ENCODE results near the gene ARHGEF7.
A peak's percentile ranks its signal among the peaks of the same experiment; 100 is the strongest.

ARHGEF7 gene

GRCh38 chr13:111140562-111141105 is 25.5 kb downstream of the ARHGEF7 start:
- no peak overlapping the region for H3K27ac Mint-ChIP-seq
- ATAC-seq: no peak
- H3K4me1 Mint-ChIP-seq: no peaks in the 10 kb centered on the region
- no peaks in the 10 kb centered on the region for H3K36me3 Mint-ChIP-seq
- H3K4me3 Mint-ChIP-seq: no peak overlapping the region
- H3K9me3 Mint-ChIP-seq: no peaks in the 10 kb centered on the region
- DNase-seq (ENCODE audit: low spot score in 2 of 2): no peak

GRCh38 chr13:111142472-111142871 is 27.4 kb downstream of the ARHGEF7 start:
- no peak overlapping the region for H3K4me3 Mint-ChIP-seq
- no peak for ATAC-seq
- no peaks in the 10 kb centered on the region for H3K36me3 Mint-ChIP-seq
- no peaks in the 10 kb centered on the region for H3K9me3 Mint-ChIP-seq
- H3K4me1 Mint-ChIP-seq: no peaks in the 10 kb centered on the region
- H3K27ac Mint-ChIP-seq: no peak overlapping the region
- DNase-seq (ENCODE audit: low spot score in 2 of 2): no peak

- ATAC-seq (no peak), DNase-seq (ENCODE audit: low spot score in 2 of 2) (no peak)
- Mint-ChIP-seq H3K4me1 (no peaks in the 10 kb centered on the region), H3K9me3 (no peaks in the 10 kb centered on the region), H3K4me3 (no peak overlapping the region), H3K27ac (no peak overlapping the region), H3K36me3 (no peaks in the 10 kb centered on the region)
These were observed 28.9 kb downstream of the ARHGEF7 start for GRCh38 chr13:111143865-111144540.

- no peaks in the 10 kb centered on the region for H3K36me3 Mint-ChIP-seq
- ATAC-seq: no peak
- no peaks in the 10 kb centered on the region for H3K4me1 Mint-ChIP-seq
- no peaks in the 10 kb centered on the region for H3K9me3 Mint-ChIP-seq
- no peak for DNase-seq (ENCODE audit: low spot score in 2 of 2)
- H3K4me3 Mint-ChIP-seq: no peak overlapping the region
- H3K27ac Mint-ChIP-seq: no peak overlapping the region
These were observed 30.0 kb downstream of the ARHGEF7 start for GRCh38 chr13:111145071-111145470.

- H3K36me3 Mint-ChIP-seq: no peaks in the 10 kb centered on the region
- no peak overlapping the region for H3K4me3 Mint-ChIP-seq
- H3K4me1 Mint-ChIP-seq: no peaks in the 10 kb centered on the region
- no peak overlapping the region for H3K27ac Mint-ChIP-seq
- H3K9me3 Mint-ChIP-seq: no peaks in the 10 kb centered on the region
- DNase-seq (ENCODE audit: low spot score in 2 of 2) (no peak), ATAC-seq (no peak)
These were observed 30.4 kb downstream of the ARHGEF7 start for GRCh38 chr13:111145506-111145905.

- no peak for ATAC-seq
- DNase-seq (ENCODE audit: low spot score in 2 of 2): no peak
These were observed 37.7 kb downstream of the ARHGEF7 start for GRCh38 chr13:111152844-111153243.

GRCh38 chr13:111153279-111153976 is 38.3 kb downstream of the ARHGEF7 start:
- H3K4me3 Mint-ChIP-seq: peak overlapping the region; percentile 82
- DNase-seq (ENCODE audit: low spot score in 2 of 2) (peak; percentile 91 to 96), ATAC-seq (peak; percentile 95)
- peaks cover 14% of the 10 kb centered on the region for H3K4me1 Mint-ChIP-seq
- peak overlapping the region; percentile 95 for H3K27ac Mint-ChIP-seq
- no peaks in the 10 kb centered on the region for H3K9me3 Mint-ChIP-seq
- peaks cover 32% of the 10 kb centered on the region for H3K36me3 Mint-ChIP-seq

More at GRCh38 chr13:111152844-111153243, 37.7 kb downstream of the ARHGEF7 start:
- H3K9me3 Mint-ChIP-seq: no peaks in the 10 kb centered on the region
- H3K4me1 Mint-ChIP-seq: peaks cover 14% of the 10 kb centered on the region
- peak overlapping the region; percentile 95 for H3K27ac Mint-ChIP-seq
- H3K4me3 Mint-ChIP-seq: peak overlapping the region; percentile 82
- peaks cover 32% of the 10 kb centered on the region for H3K36me3 Mint-ChIP-seq

GRCh38 chr13:111153977-111154332 is 38.8 kb downstream of the ARHGEF7 start:
- Mint-ChIP-seq H3K9me3 (no peaks in the 10 kb centered on the region), H3K4me3 (peak overlapping the region; percentile 82), H3K4me1 (peaks cover 18% of the 10 kb centered on the region), H3K27ac (peak overlapping the region; percentile 95), H3K36me3 (peaks cover 36% of the 10 kb centered on the region)
- DNase-seq (ENCODE audit: low spot score in 2 of 2): no peak
- peak; percentile 63 for ATAC-seq

- ATAC-seq (no peak), DNase-seq (ENCODE audit: low spot score in 2 of 2) (no peak)
- Mint-ChIP-seq H3K4me1 (peaks cover 34% of the 10 kb centered on the region), H3K36me3 (peaks cover 60% of the 10 kb centered on the region), H3K9me3 (no peaks in the 10 kb centered on the region), H3K4me3 (no peak overlapping the region), H3K27ac (no peak overlapping the region)
These were observed 41.3 kb downstream of the ARHGEF7 start for GRCh38 chr13:111156421-111156820.

- Mint-ChIP-seq H3K4me3 (no peak overlapping the region), H3K9me3 (no peaks in the 10 kb centered on the region), H3K4me1 (peaks cover 34% of the 10 kb centered on the region), H3K27ac (no peak overlapping the region), H3K36me3 (peaks cover 70% of the 10 kb centered on the region)
- DNase-seq (ENCODE audit: low spot score in 2 of 2): no peak
- ATAC-seq: no peak
These were observed 43.2 kb downstream of the ARHGEF7 start for GRCh38 chr13:111158136-111158805.

GRCh38 chr13:111159362-111160320 is 44.5 kb downstream of the ARHGEF7 start:
- no peak overlapping the region for H3K4me3 Mint-ChIP-seq
- no peak overlapping the region for H3K27ac Mint-ChIP-seq
- H3K9me3 Mint-ChIP-seq: no peaks in the 10 kb centered on the region
- no peak for DNase-seq (ENCODE audit: low spot score in 2 of 2)
- H3K36me3 Mint-ChIP-seq: peaks cover 72% of the 10 kb centered on the region
- peaks cover 30% of the 10 kb centered on the region for H3K4me1 Mint-ChIP-seq
- ATAC-seq: no peak

- no peak overlapping the region for H3K27ac Mint-ChIP-seq
- H3K36me3 Mint-ChIP-seq: peaks cover 70% of the 10 kb centered on the region
- peaks cover 38% of the 10 kb centered on the region for H3K4me1 Mint-ChIP-seq
These were observed 45.5 kb downstream of the ARHGEF7 start for GRCh38 chr13:111160648-111161047.

GRCh38 chr13:111161601-111162600 is 46.8 kb downstream of the ARHGEF7 start:
- Mint-ChIP-seq H3K4me3 (no peak overlapping the region), H3K36me3 (peaks cover 58% of the 10 kb centered on the region), H3K9me3 (no peaks in the 10 kb centered on the region), H3K4me1 (peaks cover 44% of the 10 kb centered on the region), H3K27ac (no peak overlapping the region)
- DNase-seq (ENCODE audit: low spot score in 2 of 2) (no peak), ATAC-seq (no peak)

More at GRCh38 chr13:111160648-111161047, 45.5 kb downstream of the ARHGEF7 start:
- DNase-seq (ENCODE audit: low spot score in 2 of 2): no peak
- no peak overlapping the region for H3K4me3 Mint-ChIP-seq
- no peaks in the 10 kb centered on the region for H3K9me3 Mint-ChIP-seq
- ATAC-seq: no peak
